ENCODE results near the gene PLOD2.

The PLOD2 gene

DNA sequence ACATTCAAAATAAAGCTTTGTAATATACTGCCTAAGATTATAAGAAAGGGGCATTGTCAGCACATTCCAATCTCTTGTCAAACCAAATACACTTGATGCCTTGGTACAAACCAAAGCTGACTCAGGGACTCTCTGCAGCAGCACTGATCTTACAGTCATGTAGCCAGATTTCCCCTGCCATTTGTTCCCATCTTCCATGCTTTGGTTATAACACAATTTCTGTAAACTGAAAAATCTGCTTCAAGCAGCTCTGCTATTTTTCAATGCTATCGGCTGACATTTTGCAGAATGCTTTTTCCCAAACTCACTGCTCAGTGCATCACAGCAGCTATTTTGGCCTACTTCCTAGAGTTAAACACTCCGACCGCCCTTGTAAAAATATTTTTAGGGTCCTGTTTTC, 18.2 kb downstream of the PLOD2 start:
- DNase-seq (ENCODE audit: low spot score): no peak
- TF ChIP-seq, protein P1, sequence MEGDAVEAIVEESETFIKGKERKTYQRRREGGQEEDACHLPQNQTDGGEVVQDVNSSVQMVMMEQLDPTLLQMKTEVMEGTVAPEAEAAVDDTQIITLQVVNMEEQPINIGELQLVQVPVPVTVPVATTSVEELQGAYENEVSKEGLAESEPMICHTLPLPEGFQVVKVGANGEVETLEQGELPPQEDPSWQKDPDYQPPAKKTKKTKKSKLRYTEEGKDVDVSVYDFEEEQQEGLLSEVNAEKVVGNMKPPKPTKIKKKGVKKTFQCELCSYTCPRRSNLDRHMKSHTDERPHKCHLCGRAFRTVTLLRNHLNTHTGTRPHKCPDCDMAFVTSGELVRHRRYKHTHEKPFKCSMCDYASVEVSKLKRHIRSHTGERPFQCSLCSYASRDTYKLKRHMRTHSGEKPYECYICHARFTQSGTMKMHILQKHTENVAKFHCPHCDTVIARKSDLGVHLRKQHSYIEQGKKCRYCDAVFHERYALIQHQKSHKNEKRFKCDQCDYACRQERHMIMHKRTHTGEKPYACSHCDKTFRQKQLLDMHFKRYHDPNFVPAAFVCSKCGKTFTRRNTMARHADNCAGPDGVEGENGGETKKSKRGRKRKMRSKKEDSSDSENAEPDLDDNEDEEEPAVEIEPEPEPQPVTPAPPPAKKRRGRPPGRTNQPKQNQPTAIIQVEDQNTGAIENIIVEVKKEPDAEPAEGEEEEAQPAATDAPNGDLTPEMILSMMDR (IDR thresholded peaks at IDR 0.05; ENCODE audit: extremely low read depth, missing control alignments): no peak

DNA sequence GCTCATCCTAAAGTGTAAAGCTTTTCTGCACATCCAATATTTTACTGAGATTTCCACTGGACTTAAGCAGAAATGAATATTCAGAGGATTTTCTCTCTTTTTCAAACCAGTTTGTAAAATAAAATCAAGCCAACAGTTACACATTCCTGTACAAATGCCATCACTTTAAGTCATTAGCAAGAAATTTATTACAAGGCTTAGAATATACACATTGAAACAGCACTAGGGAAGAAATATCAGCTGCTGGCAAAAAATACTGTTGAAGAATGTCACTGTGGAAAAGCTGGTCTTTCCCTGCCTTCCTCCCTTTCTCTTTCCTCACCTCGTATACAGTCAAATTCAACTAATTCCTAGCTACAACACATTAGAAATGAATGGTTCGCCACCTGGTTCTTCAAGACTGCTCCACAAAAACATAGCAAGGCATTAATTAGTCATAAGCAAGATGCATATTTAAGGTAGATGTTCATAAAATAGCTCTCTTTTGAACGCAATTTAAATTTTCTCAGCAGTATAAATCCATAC, 21.3 kb downstream of the PLOD2 start:
- TF ChIP-seq, protein P1 (IDR thresholded peaks at IDR 0.05; ENCODE audit: extremely low read depth, missing control alignments): no peak
- no peak for DNase-seq (ENCODE audit: low spot score)

DNA sequence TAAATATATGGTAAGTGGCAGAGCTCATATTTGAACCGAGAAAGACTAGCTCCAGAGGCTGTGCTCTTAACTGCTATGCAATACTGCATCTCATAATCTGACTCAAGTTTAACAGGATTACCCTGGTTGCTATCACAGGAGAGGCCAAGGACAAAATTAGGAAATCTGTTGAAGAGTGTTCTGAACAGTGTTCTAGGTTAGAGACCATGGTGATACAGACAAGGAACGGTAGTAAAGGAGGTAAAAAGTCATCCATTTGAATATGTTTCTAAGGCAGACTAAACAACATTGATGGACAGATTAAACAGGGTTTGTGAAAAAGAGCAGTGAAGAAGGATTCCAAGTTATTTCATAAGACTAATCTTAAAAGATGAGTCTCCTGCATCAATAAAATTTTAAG, 22.1 kb downstream of the PLOD2 start:
- no peak for DNase-seq (ENCODE audit: low spot score)

DNA sequence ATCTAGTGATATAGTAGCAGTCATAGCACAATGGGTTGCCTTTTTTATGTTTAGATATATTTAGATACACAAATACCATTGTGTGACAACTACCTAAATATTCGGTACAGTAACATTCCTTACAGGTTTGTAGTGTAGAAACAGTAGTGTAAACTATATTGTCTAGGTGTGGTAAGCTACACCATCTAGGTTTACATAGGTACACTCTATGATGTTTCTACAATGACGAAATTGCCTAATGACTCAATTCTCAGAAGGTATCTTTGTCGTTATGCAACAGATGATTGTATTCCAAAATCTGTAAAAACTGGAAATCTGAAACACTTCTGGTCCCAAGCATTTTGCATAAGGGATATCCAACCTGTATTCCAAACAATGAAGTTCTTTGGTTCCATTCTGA, 24.3 kb downstream of the PLOD2 start:
- no peak for DNase-seq (ENCODE audit: low spot score)
- TF ChIP-seq, protein P1 (IDR thresholded peaks at IDR 0.05; ENCODE audit: extremely low read depth, missing control alignments): no peak

More for the DNA sequence above, 22.1 kb downstream of the PLOD2 start:
- TF ChIP-seq, protein P1 (IDR thresholded peaks at IDR 0.05; ENCODE audit: extremely low read depth, missing control alignments): no peak

DNA sequence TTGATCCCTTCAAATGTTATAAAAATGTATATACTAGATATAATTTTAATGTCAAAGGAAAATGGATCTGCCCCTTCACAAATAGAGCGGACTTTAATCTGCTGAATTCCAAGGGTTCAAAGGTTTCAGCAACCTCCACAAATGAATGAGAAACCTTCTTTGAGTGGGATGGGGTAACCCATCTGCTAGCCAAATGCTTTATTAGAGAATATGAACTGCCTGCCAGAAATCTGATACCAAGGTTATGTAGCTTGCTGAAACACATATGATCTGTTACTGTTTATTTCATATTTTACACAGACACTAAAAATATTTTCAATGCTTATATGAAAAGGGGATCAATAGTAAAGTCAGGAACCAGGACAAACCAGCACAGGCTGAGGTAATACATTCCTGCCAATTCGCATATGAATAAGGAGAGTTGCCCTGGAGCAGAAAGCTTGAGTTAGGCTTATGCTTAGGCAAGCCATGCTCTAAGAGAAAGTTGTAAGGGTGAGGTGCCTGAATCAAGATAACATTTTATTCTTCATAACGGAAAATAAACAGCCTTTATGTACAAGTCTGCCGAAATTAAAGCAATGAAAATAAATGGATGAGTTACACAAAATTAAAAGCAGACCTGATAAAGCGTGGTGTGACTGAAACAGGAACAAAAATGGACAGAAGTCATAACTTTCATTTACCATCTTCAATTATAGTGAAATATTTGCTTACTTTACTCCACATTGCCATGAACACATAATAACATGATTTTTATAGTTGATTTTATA, 26.5 kb downstream of the PLOD2 start:
- TF ChIP-seq, protein P1 (IDR thresholded peaks at IDR 0.05; ENCODE audit: extremely low read depth, missing control alignments): no peak
- DNase-seq (ENCODE audit: low spot score): no peak

DNA sequence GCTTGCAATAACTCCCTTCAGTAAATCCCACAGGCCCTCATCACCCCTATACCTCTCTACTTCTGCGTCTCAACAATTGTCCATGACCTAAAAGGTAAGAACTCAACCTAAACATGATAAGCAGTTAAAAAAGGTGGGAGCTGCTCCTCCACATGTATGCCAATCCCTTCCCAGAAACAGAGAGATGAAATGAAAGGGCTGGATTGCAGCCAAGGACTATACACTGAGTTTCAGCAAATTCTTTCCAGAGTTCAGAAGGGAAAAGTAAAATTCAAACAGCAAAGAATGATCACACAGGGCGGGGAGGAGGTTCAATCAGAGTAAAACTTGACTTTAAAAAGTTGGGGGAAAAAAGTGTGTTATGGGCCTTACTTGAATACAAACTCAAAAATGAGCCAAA, 27.5 kb downstream of the PLOD2 start:
- TF ChIP-seq, protein P1 (IDR thresholded peaks at IDR 0.05; ENCODE audit: extremely low read depth, missing control alignments): no peak
- no peak for DNase-seq (ENCODE audit: low spot score)

DNA sequence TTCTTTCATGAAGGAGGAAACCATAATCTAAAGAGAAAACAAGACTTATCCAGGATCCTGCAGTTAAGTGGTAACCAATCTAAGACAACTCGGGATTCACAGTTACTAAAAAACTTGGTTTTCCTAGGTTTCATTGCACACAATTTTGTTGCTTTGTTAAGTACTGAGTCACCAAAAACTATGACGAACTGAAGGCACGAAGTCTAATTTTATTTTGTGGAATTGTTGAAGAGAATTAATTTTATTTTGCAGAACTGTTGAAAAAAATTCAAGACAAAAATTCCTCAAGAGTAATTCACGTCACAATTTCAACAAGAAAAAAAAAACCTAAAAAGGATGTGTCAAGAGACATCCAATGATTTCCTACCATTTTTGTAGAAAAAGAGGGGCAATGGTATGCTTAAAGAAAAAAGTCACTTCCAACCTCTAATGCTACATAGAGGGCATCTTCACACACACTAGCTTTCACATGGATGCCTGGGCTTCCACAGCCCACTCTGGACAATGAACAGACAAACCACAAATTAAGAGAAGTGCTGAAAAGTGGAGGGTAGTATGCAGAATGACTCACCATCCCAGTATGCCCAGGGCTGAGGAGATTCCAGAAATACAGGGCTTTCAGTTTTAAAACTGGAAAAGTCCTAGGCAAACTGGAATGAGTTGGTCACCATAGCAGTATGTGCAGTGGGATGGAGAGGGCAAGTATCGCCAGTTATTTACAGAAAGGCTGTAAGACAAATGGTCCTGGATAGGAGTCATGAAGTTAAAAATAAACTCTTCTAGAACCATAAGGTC, 29.2 kb downstream of the PLOD2 start:
- DNase-seq (ENCODE audit: low spot score): no peak

More for the DNA sequence above, 29.2 kb downstream of the PLOD2 start:
- TF ChIP-seq, protein P1 (IDR thresholded peaks at IDR 0.05; ENCODE audit: extremely low read depth, missing control alignments): no peak

All from GM20000 (cell line).